Stimulated activated CD4-positive, alpha-beta T cell treated with anti-CD3 and anti-CD28 coated beads, Interleukin-2, amount 100 ng/mL, for 48 hours (primary cell): ENCODE measurements around the gene SLC36A4.
"Not testable (repeated sequence)": the region's sequence is repeated elsewhere in the genome, so short reads cannot be mapped to it uniquely, and the experiment has no call there.

ENCODE experiments used
- DNase-seq, 2 donors: peaks; one replicate each; pipeline ENCODE4 v3.0.0-alpha.2; 2020

The SLC36A4 gene

DNA sequence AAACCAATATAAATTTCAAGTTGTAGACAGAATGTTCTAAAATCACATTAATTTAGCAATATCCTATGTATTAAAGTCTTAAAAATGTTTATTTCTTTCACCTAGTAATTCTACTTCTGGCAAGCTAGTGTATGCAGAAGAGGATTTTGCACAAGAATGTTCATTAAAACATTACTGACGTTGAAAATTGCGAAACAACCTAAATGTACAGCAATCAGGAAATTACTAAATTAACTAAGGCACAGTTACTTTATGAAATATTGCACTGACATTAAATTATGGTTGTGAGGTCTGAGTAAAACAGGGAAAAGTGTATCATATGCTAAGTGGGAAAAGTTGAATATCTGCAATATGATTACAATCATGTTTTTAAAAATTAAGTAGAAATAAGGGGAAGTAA, 4.1 kb downstream of the SLC36A4 start:
- DNase-seq = no peak

DNA sequence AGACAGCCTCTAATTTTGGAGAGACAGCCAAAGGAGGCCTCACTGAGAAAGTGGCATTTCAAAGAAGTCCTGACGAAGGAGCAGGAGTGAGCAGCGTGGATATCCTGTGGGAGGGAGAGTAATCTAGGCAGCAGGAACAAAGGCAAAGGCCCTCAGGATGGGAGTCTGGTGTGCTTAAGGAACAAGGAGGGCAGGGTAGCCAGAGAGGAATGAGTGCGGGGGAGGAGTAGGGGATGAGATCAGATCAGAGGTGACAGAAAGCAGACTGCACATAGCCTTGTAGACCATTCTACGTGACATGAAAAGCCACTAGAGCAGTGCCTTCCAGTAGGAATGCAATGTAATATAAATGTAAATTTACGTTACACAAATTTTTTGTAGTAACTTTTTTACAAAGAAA, 5.6 kb downstream of the SLC36A4 start:
- no peak for DNase-seq

DNA sequence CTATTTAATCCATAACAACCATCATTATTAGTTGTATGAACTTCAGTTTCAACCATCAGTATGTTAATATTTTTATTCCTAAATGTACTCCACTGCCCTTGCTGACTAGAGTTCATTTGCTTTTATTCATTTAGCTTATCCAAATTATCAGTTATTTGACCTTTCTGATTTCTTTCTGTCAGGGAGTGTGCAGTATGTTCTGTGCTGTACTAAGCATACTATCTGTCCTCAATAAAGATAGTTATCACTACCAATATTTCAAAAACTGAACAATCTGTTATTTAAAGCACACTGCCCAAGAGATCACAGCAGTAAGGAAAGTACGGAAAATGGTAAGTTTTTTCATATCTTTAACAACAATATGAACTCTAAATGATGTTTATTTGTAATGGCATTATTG, 8.3 kb downstream of the SLC36A4 start:
- no peak for DNase-seq

DNA sequence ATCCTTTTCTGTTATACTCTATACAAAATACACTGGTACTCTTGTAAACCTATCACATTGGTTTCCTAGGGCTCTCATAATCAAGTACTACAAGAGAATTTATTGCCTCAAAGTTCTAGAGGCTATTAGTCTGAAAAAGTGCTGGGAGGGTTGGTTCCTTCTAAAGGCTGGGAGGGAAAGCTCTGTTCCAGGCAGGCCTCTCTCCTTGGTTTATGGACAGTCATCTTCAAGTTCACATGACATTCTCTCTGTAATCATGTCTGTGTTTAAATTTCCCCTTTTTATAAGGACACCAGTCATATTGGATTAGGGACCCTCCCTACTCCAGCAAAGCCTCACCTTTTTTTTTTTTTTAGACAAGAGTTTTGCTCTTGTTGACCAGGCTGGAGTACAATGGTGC, 9.1 kb downstream of the SLC36A4 start:
- DNase-seq = no peak

DNA sequence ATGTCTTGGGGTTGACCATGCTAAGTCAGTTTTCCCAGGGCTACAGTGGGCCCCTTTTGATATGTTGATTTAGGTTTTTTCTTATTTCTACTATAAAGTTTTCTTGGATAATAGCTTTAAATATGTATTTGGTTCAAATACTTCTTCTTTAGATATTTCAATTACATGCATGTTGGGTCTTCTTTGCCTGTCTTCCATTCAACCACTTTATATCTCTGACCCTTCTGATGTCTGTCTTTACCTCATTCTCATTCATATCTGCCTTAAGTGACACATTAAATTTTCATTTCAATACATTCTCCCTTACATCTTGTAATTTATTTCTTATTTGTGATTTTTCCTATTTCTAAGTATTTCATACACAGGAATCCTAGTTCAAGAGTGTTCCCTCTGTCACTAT, 10.5 kb downstream of the SLC36A4 start:
- DNase-seq = no peak

DNA sequence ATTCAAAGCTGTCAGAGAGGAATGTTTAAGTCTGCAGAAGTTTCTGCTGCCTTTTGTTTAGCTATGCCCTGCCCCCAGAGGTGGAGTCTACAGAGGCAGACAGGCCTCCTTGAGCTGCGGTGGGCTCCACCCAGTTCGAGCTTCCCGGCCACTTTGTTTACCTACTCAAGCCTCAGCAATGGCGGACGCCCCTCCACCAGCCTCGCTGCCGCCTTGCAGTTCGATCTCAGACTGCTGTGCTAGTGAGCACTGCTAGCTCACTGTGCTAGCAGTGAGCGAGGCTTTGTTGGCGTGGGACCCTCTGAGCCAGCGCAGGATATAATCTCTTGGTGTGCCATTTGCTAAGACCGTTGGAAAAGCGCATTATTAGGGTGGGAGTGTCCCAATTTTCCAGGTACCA, 19.9 kb downstream of the SLC36A4 start:
- DNase-seq = not testable (repeated sequence)

DNA sequence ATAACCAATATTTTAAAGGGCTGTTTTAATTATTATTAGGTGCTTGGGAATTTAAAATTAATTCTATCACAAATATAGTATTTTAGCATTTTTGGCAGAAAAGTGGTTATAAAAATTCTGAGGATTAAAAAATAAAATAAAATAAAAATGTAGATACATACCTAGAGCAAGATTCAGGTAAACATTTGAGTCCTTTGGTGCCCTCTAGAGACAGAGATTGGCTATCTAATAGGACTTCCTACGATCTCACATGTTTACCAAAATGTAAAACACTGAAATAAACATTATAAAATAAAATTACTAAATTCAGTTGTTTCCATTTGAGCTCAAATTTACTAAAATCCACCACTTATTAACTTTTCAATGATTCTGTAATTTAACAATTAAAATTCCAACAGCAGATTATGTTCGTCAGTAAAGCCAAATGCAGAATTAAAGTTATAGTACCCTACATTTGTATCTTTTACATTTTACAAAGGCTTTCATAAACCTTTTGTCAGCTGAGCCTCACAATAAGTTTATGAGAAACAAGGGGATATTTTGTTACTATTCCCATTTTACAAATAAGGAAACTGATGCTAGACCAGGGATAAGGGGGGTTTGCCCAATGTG, 27.7 kb downstream of the SLC36A4 start:
- no peak for DNase-seq

DNA sequence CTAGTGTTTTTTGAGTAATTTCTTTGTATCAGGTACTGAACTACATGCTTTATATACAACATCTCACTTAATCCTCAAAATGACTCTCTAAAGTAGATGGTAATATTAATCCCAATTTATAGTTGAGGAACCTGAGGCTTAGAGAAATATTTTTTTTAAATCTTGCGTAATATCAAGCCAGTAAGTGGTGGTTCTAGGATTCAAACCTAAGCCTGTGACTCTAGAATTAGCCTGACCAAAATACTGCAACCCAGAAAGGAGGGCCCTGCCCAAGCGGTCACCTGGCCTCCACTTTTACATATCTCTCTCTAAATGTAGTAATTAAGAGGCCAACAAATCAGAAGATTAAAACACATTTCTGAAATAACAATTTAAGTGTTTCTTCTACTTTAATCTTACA, 28.6 kb downstream of the SLC36A4 start:
- no peak for DNase-seq

DNA sequence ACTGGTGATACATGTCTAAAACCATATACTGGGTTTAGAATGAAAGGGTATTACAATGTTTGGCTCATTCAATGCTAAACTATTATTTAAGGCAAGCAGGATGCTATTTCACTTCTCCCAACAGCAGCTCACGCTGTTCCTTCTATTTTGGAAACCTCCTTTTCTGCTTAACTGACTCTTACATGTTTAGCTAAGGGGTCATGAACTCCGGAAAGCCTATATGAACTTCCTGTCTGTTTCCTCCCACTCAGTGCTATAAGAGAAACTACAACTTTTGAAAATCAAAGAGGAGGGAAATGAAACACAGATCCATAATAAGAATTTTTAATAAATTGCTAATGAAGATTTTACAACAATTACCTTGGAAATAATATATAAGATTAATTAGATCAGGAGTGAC, 30.9 kb downstream of the SLC36A4 start:
- DNase-seq = no peak

DNA sequence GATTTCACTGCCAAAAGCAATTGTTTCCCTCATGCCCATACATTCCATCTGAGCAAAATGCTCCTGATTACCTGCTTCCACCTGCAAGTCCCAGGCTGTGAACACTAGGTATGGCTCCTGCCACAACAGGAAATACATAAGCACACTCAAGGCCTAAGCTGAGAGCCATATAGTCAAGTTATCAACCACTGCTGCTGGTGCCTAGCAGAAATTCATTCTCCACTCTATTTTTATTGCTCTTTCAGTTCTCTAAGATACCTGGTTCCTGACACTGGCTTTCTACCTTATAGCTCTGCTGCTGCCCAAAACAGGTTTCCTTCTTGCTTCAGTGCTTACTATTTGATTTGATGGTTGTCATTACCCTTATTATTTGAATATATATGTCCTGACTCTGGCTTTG, 31.6 kb downstream of the SLC36A4 start:
- no peak for DNase-seq

DNA sequence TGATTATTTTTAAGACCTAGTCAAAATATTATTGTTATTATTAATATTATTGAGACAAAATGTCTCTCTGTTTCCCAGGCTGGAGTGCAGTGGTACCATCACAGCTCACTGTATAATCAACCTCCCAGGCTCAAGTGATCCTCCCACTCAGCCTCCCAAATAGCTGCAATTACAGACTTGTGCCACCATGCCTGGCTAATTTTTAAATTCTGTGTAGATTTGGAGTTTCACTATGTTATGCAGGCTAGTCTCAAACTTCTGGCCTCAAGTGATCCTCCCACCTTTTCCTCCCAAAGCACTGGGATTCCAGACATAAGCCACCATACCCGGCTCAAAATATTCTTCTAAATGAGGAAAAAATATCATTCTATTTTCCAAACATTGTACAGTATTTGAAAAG, 37.0 kb downstream of the SLC36A4 start:
- DNase-seq = no peak

DNA sequence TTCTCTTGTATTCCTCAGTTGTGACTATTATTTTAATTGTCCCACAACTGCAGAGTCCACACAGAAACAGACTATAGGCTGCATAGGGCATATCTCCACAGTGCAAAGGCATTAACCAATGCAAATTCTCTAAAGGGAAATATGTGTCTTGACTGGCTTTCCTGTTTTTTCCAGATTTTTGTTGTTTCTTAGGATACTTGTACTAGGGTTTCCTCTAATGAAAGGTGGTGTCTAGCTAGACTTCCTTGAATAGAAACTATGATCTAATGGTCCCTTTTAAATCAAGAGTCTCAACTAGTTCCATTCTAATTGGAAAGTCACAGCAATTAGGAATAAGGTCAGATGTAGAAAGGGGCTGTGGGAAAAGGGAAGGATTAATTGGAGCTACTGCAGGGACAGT, 37.6 kb downstream of the SLC36A4 start:
- DNase-seq = no peak

DNA sequence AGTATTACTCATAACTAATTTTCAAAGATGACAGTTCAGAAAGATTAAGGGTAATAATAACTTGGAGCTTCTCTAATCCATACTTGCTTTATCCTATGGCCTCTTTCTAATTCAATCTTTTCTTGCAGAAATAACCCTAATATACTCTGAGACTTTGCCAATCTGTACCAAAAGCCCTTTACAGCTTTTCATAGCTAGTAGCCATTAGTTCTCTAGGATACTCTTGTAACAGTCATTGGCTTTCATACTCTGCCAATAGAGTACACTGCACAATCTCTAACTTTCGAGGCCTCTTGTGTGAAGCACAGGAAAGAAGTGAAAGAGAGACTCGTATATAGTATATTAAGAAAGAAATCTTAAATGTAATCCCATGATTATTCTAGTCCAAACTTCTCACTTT, 38.1 kb downstream of the SLC36A4 start:
- DNase-seq = no peak

DNA sequence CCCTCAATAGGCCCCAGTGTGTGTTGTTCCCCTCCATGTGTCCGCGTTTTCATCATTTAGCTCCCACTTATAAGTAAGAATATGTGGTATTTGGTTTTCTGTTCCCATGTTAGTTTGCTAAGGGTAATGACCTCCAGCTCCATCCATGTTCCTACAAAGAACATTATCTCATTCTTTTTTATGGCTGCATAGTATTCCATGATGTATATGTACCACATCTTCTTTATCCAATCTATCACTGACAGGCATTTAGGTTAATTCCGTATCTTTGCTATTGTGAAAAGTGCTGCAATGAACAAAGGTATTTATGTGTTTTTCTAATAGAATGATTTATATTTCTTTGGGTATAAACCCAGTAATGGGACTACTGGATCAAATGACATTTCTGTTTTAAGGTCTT, 42.1 kb downstream of the SLC36A4 start:
- no peak for DNase-seq

DNA sequence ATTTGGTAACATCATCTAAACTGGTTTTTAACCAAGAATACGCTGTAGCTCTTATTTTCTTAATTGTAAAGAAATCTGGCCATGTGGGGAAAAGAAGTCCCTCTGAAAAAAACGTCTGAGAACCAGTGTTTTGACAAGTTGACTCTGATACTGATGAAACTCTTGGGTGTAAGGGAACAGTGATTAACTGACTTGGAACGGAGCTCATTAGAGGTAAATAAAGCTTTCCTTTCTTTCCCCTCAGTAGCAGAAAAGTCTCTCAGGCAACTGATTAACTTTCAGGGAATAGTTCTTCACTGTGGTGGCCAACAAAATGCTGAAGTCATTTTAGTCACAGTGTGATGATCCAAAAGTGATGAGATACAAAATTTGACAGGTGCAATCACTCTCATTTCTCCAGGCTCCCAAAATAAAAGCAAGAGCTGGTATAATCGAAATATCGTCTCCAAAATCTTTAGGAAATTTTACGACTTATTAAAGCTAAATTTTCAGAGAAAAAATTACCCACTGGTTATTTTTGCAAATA, 52.3 kb downstream of the SLC36A4 start:
- no peak for DNase-seq

DNA sequence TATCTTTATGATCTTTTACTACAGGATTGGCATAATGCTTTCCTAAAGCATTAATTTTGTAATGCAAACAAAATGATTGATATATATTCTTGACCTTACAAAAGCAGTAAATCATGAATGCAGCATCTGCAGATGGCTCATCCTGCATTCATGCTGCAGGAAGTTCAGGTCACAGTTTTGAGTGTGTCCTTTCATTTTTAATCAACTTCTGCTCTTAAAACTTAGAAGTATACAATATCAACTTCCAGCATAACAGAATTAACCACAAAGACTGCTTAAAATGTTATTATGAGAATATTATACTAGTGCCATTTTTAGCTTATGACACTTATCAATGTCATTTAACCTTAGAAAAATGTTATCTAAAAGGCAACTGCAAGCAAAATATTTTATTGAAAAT, 54.0 kb downstream of the SLC36A4 start:
- no peak for DNase-seq

DNA sequence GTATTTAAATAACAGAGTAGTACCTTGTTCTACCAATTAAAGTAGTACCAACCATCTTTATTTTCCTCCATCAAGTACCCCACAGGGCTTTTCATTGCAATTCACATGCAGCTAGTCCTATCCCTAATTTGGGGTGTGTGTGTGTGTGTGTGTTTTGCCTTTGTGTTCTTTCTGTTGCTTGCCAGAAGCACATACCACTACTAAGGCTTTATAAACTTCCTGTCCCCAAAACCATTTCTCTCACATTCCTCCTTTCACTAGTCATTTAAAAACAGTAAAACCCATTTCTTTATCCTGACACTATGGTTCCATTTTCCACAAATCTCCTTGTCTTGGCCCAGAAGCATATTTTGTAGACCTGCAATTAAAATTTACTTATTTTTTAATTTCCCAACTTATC, 54.6 kb downstream of the SLC36A4 start:
- DNase-seq = no peak

DNA sequence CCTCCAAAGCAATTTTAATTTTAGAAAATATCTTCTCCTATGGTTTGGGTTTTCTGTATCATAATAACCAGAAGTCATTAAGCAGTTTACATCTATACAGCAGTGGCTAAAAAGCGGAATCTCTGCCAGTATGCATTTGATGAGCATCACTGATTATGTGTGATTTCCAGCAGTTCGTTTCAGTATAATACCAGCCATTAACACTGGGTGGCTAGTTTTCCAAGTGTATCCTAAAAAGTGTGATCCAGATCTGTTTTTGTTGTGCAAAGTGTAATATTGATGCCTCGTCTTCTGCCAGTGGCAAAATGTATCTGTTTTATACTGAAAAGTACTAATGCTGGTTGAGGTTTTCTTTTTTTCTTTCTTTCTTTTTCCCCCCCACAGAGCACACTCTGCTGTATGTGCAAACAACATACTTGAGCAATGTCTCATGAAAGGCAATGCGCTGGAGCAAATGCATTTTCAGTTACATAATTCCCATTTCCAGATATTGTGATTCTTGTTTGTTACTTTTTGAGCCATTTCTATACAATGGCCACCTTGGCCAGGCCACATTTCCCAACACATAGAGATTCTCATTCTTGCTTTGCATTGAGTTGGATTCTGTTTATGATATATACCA, 64.2 kb downstream of the SLC36A4 start:
- no peak for DNase-seq

DNA sequence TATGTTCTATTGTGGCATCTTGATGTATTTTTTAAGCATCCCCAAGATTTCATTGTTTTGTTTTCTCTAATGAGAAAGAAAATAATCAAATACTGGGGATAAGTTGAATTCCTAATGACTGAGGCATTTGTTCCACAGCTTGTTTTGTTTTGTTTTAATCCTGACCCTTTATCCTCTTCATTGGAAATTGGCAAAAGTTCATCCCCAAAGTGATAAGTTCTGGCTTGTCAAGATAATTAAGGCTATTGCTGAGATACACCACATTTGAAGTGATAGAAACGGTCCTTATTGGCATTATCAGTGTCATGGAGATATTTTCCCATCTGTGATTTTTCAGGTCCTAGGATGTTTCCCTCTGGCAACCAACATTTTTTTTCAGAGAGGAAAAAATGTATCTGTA, 65.0 kb downstream of the SLC36A4 start:
- DNase-seq = no peak

DNA sequence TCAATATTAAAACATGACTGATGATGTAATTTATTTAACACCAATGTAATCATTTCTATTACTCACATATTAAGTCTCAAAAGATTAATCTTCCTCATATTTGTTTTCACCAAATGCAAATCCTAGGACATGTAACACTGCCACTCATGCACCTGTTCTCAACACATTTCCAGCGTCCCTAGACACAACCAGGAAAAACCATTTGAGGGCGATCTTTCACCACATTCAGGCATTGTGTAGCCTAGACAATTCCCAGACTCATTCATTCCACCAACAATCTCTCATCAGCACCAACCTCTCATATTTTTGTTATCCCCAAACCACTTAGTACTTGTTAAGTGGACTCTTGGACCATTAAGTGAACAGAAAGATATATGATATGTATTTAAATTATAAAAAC, 66.1 kb downstream of the SLC36A4 start:
- DNase-seq = no peak

DNA sequence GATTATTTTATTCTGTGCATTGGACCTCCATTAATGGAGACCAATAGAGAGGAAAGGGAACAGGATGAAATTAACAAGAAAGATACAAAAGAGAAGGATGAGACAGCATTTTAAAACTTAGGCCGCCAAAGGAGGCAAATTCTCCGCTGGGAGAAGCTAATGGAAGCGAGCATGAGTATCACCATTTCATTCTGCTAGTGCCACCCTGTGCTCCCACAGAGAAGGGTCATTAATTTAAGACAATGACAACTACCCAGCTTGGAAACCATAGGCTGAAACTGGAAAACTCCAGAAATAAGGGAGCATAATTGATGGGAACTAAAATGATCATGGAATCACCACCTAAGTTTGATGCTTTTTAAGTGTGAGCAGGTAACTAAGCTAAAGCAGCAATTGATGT, 69.2 kb downstream of the SLC36A4 start:
- no peak for DNase-seq

DNA sequence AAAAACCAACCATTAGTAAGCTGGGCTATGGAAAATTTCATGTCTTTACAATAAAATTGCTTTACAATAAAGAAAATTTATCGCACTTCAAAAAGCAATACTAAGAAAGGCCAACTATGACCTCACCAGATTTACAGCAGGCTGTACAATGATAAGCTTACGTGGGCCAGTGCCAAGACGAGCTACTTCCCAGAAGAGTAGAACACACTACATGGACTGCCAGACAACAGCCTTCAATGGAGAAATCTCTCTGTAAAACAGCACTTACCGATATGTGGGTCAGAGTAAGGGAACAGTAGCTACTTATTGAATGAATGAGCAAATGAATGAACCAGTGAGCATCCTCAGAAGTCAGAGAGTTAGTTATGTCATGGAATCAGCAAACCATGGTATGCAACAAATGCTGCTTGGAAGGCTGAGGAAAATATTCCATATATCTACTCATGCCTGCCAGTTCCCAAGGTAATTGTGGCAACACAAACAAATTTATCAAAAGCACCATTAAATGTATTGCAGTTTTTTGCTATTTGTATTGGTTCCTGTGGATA, 74.4 kb downstream of the SLC36A4 start:
- no peak for DNase-seq

DNA sequence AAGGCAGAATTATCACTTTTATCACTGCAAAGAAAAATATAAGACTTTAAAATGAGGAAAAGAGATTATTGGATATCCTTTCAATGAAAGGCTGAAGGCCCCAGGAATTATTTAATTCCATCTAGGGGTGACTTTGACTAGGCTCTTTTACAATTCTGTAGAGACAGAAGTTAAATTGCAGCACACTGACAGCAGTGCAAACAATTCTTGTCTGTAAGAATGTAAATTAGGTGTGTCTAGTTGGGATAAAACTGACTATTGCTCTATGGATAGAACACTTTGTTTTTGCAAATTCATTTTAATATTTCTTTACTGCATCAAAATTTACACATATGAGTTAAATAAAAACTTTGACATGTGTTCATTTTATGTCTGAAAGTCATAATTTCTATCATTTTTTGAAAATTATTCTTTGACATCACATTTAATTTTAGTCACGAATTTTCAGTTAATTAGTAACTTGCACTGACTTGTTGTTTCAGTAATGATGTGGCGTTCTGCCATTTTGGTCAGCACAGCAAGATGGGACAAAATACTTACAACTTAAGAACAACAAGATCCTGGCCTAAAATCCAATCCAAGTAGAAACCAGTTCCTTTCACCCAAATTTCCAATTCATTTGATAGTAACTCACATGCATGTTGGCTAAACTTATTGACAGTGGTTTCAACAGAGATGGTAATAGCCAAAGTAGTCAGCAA, 75.1 kb downstream of the SLC36A4 start:
- DNase-seq = no peak

DNA sequence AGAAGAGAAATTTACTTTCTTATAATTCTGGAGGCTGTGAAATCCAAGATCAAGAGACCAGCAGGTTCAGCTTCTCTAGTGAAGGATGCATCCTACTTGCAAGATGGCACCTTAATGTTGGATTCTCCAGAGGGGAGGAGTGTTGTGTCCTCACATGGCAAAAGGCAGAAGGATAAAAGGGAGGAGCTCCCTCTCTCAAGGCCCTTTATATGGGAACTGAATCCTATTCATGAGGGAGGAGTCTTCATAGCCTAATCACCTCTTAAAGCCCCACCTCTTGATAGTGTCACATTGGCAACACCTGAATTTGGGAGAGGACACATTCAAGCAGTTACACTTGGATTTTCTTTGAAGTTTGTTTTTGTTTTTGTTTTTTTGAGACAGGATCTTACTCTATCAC, 79.5 kb downstream of the SLC36A4 start:
- no peak for DNase-seq
